OCI-LY7 (cell line): ENCODE results near the gene BIRC5. TPM values are rescaled to one million over a fixed set of nuclear protein-coding genes. Genes with fewer than 3 reads are reported as not detected.

ENCODE experiments used
- BruUV-seq: library from RNA; stranded (reverse); fragments of 400-500 nt; replicated peaks from 2 replicates; lab custom pipeline; 2021; lab: Mats Ljungman, UMichigan
- CTCF ChIA-PET: fragments of 300-600 bp; sonication (Branson Sonifier 250); formaldehyde crosslinking; loops from one replicate; lab custom pipeline; 2022; ENCODE audit warnings: antibody characterized with exemption; ENCODE audit not compliant: unreplicated experiment; lab: Charles Lee
- POLR2A ChIA-PET: fragments of 300-600 bp; sonication (Branson Sonifier 250); formaldehyde crosslinking; loops from one replicate; lab custom pipeline; 2022; ENCODE audit warnings: antibody characterized with exemption; lab: Charles Lee
- DNase-seq: peaks from one replicate; pipeline ENCODE4 v3.0.0-alpha.2; 2015; ENCODE audit warnings: low spot score
- H2AFZ ChIP-seq: fragments of 200-600 bp; sonication (generic), shearing (Covaris generic); 2 replicates; pipeline ENCODE4 v1.6.1; 2014; ENCODE audit warnings: mild to moderate bottlenecking, antibody characterized with exemption, low read length, moderate library complexity
- H3K27ac ChIP-seq: fragments of 200-600 bp; sonication (generic); 2 replicates; pipeline ENCODE4 v1.5.1; 2014; ENCODE audit warnings: mixed run types, low read depth, mild to moderate bottlenecking, moderate library complexity, low read length, inconsistent platforms; ENCODE audit not compliant: poor library complexity, severe bottlenecking
- H3K36me3 ChIP-seq: fragments of 200-600 bp; sonication (generic); 2 replicates; pipeline ENCODE4 v1.6.1; 2014; ENCODE audit warnings: mild to moderate bottlenecking, antibody characterized with exemption, low read length, moderate library complexity, mixed read lengths; ENCODE audit not compliant: insufficient read depth
- H3K4me1 ChIP-seq: fragments of 200-600 bp; sonication (generic); 2 replicates; pipeline ENCODE4 v1.5.1; 2014; ENCODE audit warnings: mild to moderate bottlenecking, low read length; ENCODE audit not compliant: insufficient read depth, poor library complexity, severe bottlenecking
- H3K4me2 ChIP-seq: fragments of 200-600 bp; sonication (generic); 2 replicates; pipeline ENCODE4 v1.6.1; 2014; ENCODE audit warnings: mild to moderate bottlenecking, low read length
- H3K4me3 ChIP-seq: fragments of 200-600 bp; sonication (generic); 2 replicates; pipeline ENCODE4 v1.5.1; 2014; ENCODE audit warnings: mild to moderate bottlenecking, low read depth, low read length; ENCODE audit not compliant: poor library complexity, severe bottlenecking
- H3K79me2 ChIP-seq: fragments of 200-600 bp; sonication (generic); 2 replicates; pipeline ENCODE4 v1.6.1; 2016; ENCODE audit warnings: low read depth, mild to moderate bottlenecking, low read length, moderate library complexity, mixed read lengths; ENCODE audit not compliant: insufficient read depth
- H3K9me2 ChIP-seq: fragments of 200-600 bp; sonication (generic); 2 replicates; pipeline ENCODE4 v1.6.1; 2016; ENCODE audit warnings: mild to moderate bottlenecking, low read length, mixed read lengths; ENCODE audit not compliant: insufficient read depth
- H3K9me3 ChIP-seq: fragments of 200-600 bp; sonication (generic); 2 replicates; pipeline ENCODE4 v1.6.1; 2014; ENCODE audit warnings: mild to moderate bottlenecking, mixed run types, low read length, mixed read lengths
- H4K20me1 ChIP-seq: fragments of 200-600 bp; sonication (generic); 2 replicates; pipeline ENCODE4 v1.6.1; 2014; ENCODE audit warnings: mild to moderate bottlenecking, antibody characterized with exemption, low read length, moderate library complexity, mixed read lengths; ENCODE audit not compliant: insufficient read depth
- CTCF ChIP-seq: fragments of 200-600 bp; sonication (generic); conservative IDR thresholded peaks from 2 replicates; pipeline ENCODE4 v1.5.1; 2014; ENCODE audit warnings: mild to moderate bottlenecking, antibody characterized with exemption, low read length, moderate library complexity, mixed read lengths
- EZH2phosphoT487 ChIP-seq: fragments of 200-600 bp; sonication (generic); IDR thresholded peaks from 2 replicates; pipeline ENCODE4 v1.6.1; 2018; ENCODE audit warnings: low read depth, borderline replicate concordance, mild to moderate bottlenecking, mixed run types, antibody characterized with exemption, low read length, moderate library complexity, mixed read lengths
- intact Hi-C: fragments of 100-400 bp; cut with micrococcal nuclease; formaldehyde crosslinking; loops from one replicate; pipeline ENCODE4 v1.10.0; 2022; ENCODE audit not compliant: unreplicated experiment
- total RNA-seq, 2 experiments: library from RNA; depleted of rRNA in 1 of 2; stranded (reverse); fragments of >200 nt in 1 of 2; shearing (Covaris generic) in 1 of 2; gene quantifications; 2 replicates each; pipeline ENCODE4 v1.2.3, GENCODE V29; 2014 to 2022

The BIRC5 gene
- total RNA-seq, 2 experiments from 2014 or later: 184 to 266 TPM

GRCh38 chr17:78186692-78187595, 27.1 kb upstream of the BIRC5 start, which contains the start of the genes AFMID and TK1:
Gene AFMID (plus strand): TSS chr17:78187362. CDS start chr17:78187371, 9 bp downstream.
Gene TK1 (minus strand): TSS chr17:78187052. CDS start chr17:78186994, 58 bp downstream.
- H2AFZ ChIP-seq: peak within 1 kb of the TSS; percentile 49; the same call in 1 of the 2 replicates
- ChIA-PET CTCF (interaction anchor here (0.6 to 1.6 kb wide), 4 partner anchors 11 to 1770 kb away, joined by 3 to 5 read pairs (median 4); partner anchors contain the start of gene TMC8), POLR2A (interaction anchor here (0.6 to 1.7 kb wide), 10 partner anchors 11 to 133 kb away, joined by 3 to 6 read pairs (median 4); partner anchors contain the start of gene TMC6)
- peak; percentile 98 for DNase-seq
- peaks cover 57% of the 10 kb centered on the region for H3K36me3 ChIP-seq
- H3K4me3 ChIP-seq: peak within 1 kb of the TSS; percentile 76
- H3K9me2 ChIP-seq: no peaks in the 10 kb centered on the region
- peaks cover 57% of the 10 kb centered on the region for H3K79me2 ChIP-seq
- TF ChIP-seq EZH2phosphoT487 (no peak), CTCF (peak; percentile 67)
- peak within 1 kb of the TSS; percentile 84 for H3K4me2 ChIP-seq
- H3K9me3 ChIP-seq: no peaks in the 10 kb centered on the region
- peak within 1 kb of the TSS; percentile 41 for H3K27ac ChIP-seq
- intact Hi-C loops: loop anchor here (1.0 to 2.0 kb wide), 3 partner anchors 55 to 65 kb away; no protein-coding TSS in a partner anchor
- peaks cover 3% of the 10 kb centered on the region; the same call in 1 of the 2 replicates for H4K20me1 ChIP-seq
- BruUV-seq: no TSS peak
- peaks cover 60% of the 10 kb centered on the region for H3K4me1 ChIP-seq

- Histone ChIP-seq H3K27ac (no peak overlapping the region), H3K79me2 (peaks cover 27% of the 10 kb centered on the region), H2AFZ (no peak overlapping the region), H3K9me3 (no peaks in the 10 kb centered on the region), H3K4me3 (no peak overlapping the region), H3K4me2 (no peak overlapping the region), H4K20me1 (no peaks in the 10 kb centered on the region), H3K4me1 (peaks cover 28% of the 10 kb centered on the region), H3K36me3 (peaks cover 81% of the 10 kb centered on the region), H3K9me2 (no peaks in the 10 kb centered on the region)
- BruUV-seq: TSS peak; percentile 41
- no peak for DNase-seq
- intact Hi-C loops: no loop called here
- ChIA-PET CTCF (no interaction called here), POLR2A (no interaction called here)
- no peak for TF ChIP-seq EZH2phosphoT487
- TF ChIP-seq CTCF: no peak
Measured at GRCh38 chr17:78196716-78197115, 17.3 kb upstream of the BIRC5 start.
